ENCODE measurements around the gene ZNF217. TPM values are rescaled to one million over a fixed set of nuclear protein-coding genes. Genes with fewer than 3 reads are reported as not detected.

Gene ZNF217
- total RNA-seq, 1 experiment from 2014 or later, result 210 TPM

DNA sequence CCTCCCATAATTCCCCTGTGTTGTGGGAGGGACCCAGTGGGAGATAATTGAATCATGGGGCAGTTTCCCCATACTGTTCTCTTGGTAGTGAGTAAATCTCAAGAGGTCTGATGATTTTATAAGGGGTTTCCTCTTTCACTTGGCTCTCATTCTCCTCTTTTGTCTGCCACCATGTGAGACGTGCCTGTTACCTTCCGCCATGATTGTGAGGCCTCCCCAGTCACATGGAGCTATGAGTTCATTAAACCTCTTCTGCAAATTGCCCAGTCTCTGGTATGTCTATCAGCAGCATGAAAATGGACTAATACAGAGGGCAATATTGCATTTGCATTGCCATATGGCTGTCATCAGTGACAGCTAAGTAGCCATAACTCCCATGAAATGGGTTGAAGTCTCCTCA is 63.2 kb downstream of the ZNF217 start:
- CTCF ChIA-PET, result no interaction called here
- TF ChIP-seq, protein P1, sequence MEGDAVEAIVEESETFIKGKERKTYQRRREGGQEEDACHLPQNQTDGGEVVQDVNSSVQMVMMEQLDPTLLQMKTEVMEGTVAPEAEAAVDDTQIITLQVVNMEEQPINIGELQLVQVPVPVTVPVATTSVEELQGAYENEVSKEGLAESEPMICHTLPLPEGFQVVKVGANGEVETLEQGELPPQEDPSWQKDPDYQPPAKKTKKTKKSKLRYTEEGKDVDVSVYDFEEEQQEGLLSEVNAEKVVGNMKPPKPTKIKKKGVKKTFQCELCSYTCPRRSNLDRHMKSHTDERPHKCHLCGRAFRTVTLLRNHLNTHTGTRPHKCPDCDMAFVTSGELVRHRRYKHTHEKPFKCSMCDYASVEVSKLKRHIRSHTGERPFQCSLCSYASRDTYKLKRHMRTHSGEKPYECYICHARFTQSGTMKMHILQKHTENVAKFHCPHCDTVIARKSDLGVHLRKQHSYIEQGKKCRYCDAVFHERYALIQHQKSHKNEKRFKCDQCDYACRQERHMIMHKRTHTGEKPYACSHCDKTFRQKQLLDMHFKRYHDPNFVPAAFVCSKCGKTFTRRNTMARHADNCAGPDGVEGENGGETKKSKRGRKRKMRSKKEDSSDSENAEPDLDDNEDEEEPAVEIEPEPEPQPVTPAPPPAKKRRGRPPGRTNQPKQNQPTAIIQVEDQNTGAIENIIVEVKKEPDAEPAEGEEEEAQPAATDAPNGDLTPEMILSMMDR (IDR thresholded peaks at IDR 0.05), result no peak
- TF ChIP-seq, protein P2, sequence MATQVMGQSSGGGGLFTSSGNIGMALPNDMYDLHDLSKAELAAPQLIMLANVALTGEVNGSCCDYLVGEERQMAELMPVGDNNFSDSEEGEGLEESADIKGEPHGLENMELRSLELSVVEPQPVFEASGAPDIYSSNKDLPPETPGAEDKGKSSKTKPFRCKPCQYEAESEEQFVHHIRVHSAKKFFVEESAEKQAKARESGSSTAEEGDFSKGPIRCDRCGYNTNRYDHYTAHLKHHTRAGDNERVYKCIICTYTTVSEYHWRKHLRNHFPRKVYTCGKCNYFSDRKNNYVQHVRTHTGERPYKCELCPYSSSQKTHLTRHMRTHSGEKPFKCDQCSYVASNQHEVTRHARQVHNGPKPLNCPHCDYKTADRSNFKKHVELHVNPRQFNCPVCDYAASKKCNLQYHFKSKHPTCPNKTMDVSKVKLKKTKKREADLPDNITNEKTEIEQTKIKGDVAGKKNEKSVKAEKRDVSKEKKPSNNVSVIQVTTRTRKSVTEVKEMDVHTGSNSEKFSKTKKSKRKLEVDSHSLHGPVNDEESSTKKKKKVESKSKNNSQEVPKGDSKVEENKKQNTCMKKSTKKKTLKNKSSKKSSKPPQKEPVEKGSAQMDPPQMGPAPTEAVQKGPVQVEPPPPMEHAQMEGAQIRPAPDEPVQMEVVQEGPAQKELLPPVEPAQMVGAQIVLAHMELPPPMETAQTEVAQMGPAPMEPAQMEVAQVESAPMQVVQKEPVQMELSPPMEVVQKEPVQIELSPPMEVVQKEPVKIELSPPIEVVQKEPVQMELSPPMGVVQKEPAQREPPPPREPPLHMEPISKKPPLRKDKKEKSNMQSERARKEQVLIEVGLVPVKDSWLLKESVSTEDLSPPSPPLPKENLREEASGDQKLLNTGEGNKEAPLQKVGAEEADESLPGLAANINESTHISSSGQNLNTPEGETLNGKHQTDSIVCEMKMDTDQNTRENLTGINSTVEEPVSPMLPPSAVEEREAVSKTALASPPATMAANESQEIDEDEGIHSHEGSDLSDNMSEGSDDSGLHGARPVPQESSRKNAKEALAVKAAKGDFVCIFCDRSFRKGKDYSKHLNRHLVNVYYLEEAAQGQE (IDR thresholded peaks at IDR 0.05; ENCODE audit: insufficient read depth in 1 of 2, low read depth in 2 of 2, low read length in 1 of 2), result no peak
- TF ChIP-seq TCF7L2 (IDR thresholded peaks at IDR 0.05; ENCODE audit: low read depth, low read length) (no peak), POLR2AphosphoS5 (IDR thresholded peaks at IDR 0.05; ENCODE audit: low read depth, low read length) (no peak), SIN3A (IDR thresholded peaks at IDR 0.05; ENCODE audit: borderline replicate concordance, insufficient read depth, low read depth, low read length) (no peak)
- POLR2A ChIA-PET, result no interaction called here
- Histone ChIP-seq H3K27me3 (ENCODE audit: control insufficient read depth, insufficient read depth, low read length) (no peaks in the 10 kb centered on the region), H3K36me3 (ENCODE audit: control insufficient read depth, insufficient read depth, low read length) (no peaks in the 10 kb centered on the region), H3K4me3 (ENCODE audit: low read depth in 2 of 2, low read length in 2 of 2) (no peak overlapping the region), H3K9me3 (ENCODE audit: control insufficient read depth, insufficient read depth, low read depth, low read length) (no peaks in the 10 kb centered on the region), H3K4me1 (ENCODE audit: control insufficient read depth, insufficient read depth, low read length) (no peaks in the 10 kb centered on the region), H3K27ac (ENCODE audit: low read length) (no peak overlapping the region)
- intact Hi-C loops (cut with micrococcal nuclease; ENCODE audit: unreplicated experiment), result no loop called here
- in situ Hi-C loops (cut with HindIII; ENCODE audit: low pct_unique_long_range_greater_than_20kb, low sequenced_read_pairs), result no loop called here
- BruUV-seq (replicated peaks), result no TSS peak
- no peak for DNase-seq (ENCODE audit: low read depth, low spot score)
- ATAC-seq, result no peak

DNA sequence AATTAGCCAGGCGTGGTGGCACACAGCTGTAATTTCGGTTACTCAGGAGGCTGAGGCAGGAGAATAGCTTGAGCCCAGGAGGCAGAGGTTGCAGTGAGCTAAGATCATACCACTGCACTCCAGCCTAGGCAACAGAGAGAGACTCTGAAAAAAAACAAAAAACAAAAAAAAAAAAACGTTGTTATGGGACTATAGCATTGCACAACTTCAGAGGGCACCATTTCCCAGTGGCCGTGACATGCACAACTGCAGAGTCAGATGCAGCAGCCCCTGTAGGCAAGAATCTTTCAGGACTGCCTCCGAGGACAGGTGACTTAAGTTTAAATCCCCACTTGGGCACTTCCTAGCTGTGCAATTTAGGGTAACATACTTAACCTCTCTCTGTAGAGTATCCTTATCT is 64.0 kb downstream of the ZNF217 start:
- no peak overlapping the region for H3K4me3 ChIP-seq (ENCODE audit: low read depth in 2 of 2, low read length in 2 of 2)
- in situ Hi-C loops (cut with HindIII; ENCODE audit: low pct_unique_long_range_greater_than_20kb, low sequenced_read_pairs), result no loop called here
- POLR2A ChIA-PET, result no interaction called here

More for the DNA sequence above, 64.0 kb downstream of the ZNF217 start:
- H3K27ac ChIP-seq (ENCODE audit: low read length), result no peak overlapping the region
- TF ChIP-seq, protein P2 (IDR thresholded peaks at IDR 0.05; ENCODE audit: insufficient read depth in 1 of 2, low read depth in 2 of 2, low read length in 1 of 2), result no peak
- TF ChIP-seq SIN3A (IDR thresholded peaks at IDR 0.05; ENCODE audit: borderline replicate concordance, insufficient read depth, low read depth, low read length), result no peak
- TF ChIP-seq, protein P1 (IDR thresholded peaks at IDR 0.05), result no peak
- TF ChIP-seq TCF7L2 (IDR thresholded peaks at IDR 0.05; ENCODE audit: low read depth, low read length), result no peak
- TF ChIP-seq POLR2AphosphoS5 (IDR thresholded peaks at IDR 0.05; ENCODE audit: low read depth, low read length), result no peak
- H3K36me3 ChIP-seq (ENCODE audit: control insufficient read depth, insufficient read depth, low read length), result no peaks in the 10 kb centered on the region
- CTCF ChIA-PET, result no interaction called here
- intact Hi-C loops (cut with micrococcal nuclease; ENCODE audit: unreplicated experiment), result no loop called here
- ATAC-seq (no peak), DNase-seq (ENCODE audit: low read depth, low spot score) (no peak)
- BruUV-seq (replicated peaks), result no TSS peak
- no peaks in the 10 kb centered on the region for H3K4me1 ChIP-seq (ENCODE audit: control insufficient read depth, insufficient read depth, low read length)
- H3K27me3 ChIP-seq (ENCODE audit: control insufficient read depth, insufficient read depth, low read length), result no peaks in the 10 kb centered on the region
- no peaks in the 10 kb centered on the region for H3K9me3 ChIP-seq (ENCODE audit: control insufficient read depth, insufficient read depth, low read depth, low read length)
